Measurements from ENCODE around the gene DET1.

The DET1 gene

DNA sequence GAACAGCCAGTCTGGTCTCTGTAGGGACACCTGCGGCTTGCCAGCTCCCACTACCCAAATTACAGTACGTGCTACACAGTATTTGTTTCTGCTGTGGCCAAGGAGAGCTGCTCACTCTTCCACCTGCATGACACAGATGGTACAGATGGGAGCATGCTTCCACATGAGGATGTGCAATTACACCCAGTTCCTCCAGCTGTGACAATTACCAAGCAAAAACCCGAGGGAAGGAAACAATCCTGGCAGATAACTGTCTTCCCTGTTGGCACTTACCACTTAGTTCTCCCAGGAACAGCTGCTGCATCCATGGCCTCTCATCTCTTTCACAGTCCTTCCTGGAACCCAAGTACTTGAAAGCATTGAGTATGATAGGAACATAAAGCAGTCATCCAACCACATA, 34.4 kb downstream of the DET1 start:
- TF ChIP-seq, protein P1, sequence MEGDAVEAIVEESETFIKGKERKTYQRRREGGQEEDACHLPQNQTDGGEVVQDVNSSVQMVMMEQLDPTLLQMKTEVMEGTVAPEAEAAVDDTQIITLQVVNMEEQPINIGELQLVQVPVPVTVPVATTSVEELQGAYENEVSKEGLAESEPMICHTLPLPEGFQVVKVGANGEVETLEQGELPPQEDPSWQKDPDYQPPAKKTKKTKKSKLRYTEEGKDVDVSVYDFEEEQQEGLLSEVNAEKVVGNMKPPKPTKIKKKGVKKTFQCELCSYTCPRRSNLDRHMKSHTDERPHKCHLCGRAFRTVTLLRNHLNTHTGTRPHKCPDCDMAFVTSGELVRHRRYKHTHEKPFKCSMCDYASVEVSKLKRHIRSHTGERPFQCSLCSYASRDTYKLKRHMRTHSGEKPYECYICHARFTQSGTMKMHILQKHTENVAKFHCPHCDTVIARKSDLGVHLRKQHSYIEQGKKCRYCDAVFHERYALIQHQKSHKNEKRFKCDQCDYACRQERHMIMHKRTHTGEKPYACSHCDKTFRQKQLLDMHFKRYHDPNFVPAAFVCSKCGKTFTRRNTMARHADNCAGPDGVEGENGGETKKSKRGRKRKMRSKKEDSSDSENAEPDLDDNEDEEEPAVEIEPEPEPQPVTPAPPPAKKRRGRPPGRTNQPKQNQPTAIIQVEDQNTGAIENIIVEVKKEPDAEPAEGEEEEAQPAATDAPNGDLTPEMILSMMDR (IDR thresholded peaks at IDR 0.05; ENCODE audit: low read depth, low read length) = no peak
- H3K4me3 ChIP-seq (ENCODE audit: low read depth, low read length) = no peak overlapping the region
- DNase-seq (ENCODE audit: low read depth, low spot score) = no peak
- in situ Hi-C loops (cut with HindIII; ENCODE audit: low sequenced_read_pairs) = no loop called here

DNA sequence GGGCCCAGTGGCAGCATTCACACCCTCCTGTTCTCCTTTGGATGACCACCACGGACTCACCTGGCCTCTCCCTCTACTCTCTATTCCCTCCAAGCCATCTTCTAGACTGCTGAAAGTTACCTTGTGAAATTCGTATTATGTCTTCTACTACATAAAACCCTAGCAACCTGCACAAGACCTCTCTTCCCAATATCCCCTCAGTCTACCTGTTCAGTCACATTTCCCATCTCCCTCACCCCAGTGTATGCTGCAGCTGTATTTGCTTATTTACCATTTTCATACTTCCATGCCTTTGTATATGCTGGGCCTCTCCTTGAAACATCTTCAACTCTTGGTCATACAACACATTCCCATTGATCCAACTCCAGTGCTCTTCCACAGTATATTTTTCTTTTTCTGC, 35.3 kb downstream of the DET1 start:
- in situ Hi-C loops (cut with HindIII; ENCODE audit: low sequenced_read_pairs) = no loop called here
- no peak for DNase-seq (ENCODE audit: low read depth, low spot score)
- TF ChIP-seq, protein P1 (IDR thresholded peaks at IDR 0.05; ENCODE audit: low read depth, low read length) = no peak
- no peak overlapping the region for H3K4me3 ChIP-seq (ENCODE audit: low read depth, low read length)

DNA sequence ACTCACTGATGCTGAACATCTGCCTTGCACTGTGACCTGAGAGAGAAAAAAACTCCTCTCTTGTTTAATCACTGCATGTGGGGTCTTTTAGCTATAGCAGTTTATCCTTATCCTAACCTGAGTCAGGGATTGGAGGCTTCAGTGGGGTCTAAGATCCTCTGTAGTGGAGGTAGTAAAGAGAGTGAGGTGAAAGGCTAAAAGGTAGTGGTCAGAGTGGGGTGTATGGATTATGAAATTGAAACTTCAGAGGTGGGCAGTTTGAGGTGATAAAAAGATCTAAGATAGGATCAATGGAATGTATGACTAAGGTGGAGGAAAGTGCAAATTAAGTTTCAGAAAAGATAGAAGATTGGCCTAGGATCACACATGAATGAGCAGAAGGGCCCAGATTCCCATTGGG, 36.5 kb downstream of the DET1 start:
- TF ChIP-seq, protein P1 (IDR thresholded peaks at IDR 0.05; ENCODE audit: low read depth, low read length) = no peak
- in situ Hi-C loops (cut with HindIII; ENCODE audit: low sequenced_read_pairs) = no loop called here
- H3K4me3 ChIP-seq (ENCODE audit: low read depth, low read length) = no peak overlapping the region
- DNase-seq (ENCODE audit: low read depth, low spot score) = no peak

DNA sequence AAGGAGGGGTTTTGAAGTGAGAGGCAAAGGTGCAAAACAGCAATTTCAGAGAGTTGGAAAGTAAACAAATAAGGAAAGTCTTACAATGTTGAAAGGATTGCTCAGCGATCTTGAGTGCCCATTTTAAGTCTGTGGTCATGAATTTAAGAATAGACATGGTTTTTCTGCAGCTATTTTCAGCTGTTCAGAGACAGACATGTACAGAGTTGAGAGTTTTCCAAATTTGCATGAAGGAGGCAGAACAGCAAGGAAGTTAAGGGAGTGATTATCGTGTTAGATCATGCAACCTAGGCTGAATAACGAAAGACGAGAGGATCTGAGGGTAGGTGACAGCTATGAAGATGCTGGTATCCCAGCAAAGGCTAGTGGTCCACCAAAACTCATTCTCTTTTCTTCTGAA, 37.2 kb downstream of the DET1 start:
- no peak for DNase-seq (ENCODE audit: low read depth, low spot score)
- in situ Hi-C loops (cut with HindIII; ENCODE audit: low sequenced_read_pairs) = no loop called here
- no peak overlapping the region for H3K4me3 ChIP-seq (ENCODE audit: low read depth, low read length)
- TF ChIP-seq, protein P1 (IDR thresholded peaks at IDR 0.05; ENCODE audit: low read depth, low read length) = no peak

DNA sequence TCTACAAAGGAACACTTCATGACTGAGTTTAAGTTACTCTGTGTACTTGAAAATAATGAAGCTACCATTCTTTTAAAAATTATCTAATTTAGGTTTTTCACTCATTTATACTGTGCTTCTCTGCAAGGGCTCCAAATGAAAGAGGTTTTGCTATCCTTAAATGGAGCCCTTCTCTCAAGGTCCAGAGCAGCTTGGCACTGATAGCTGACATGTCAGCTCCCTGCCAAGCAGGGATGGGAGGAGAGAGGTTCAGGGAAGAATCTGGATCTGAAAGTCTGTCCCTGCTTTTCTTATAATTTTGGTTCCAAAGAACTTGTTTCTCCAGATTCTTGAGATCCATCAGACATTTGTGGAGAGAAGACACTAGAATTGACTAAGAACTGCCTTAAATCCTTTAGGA, 39.9 kb downstream of the DET1 start:
- H3K4me3 ChIP-seq (ENCODE audit: low read depth, low read length) = no peak overlapping the region
- no peak for DNase-seq (ENCODE audit: low read depth, low spot score)
- TF ChIP-seq, protein P1 (IDR thresholded peaks at IDR 0.05; ENCODE audit: low read depth, low read length) = no peak
- in situ Hi-C loops (cut with HindIII; ENCODE audit: low sequenced_read_pairs) = no loop called here

DNA sequence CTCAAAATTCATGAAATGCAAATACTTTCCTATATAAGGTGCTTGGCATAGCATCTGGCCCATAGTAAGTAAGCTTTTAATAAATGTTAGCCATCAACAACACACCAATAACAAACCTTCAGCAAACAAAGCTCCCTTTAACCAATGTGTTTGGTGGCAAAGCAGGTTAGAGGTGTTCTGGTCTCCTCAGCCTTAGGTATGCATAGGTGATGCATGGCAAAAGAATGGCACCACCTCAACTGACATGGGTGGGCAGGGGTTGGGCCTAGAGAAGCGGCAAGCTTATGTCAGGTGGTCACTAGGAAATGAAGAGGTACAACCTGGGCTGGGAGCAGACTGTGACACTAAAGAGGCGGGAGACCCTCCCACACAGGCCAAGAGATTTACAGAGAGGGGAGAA, 40.8 kb downstream of the DET1 start:
- TF ChIP-seq, protein P1 (IDR thresholded peaks at IDR 0.05; ENCODE audit: low read depth, low read length) = no peak
- no peak for DNase-seq (ENCODE audit: low read depth, low spot score)
- in situ Hi-C loops (cut with HindIII; ENCODE audit: low sequenced_read_pairs) = no loop called here
- H3K4me3 ChIP-seq (ENCODE audit: low read depth, low read length) = no peak overlapping the region

DNA sequence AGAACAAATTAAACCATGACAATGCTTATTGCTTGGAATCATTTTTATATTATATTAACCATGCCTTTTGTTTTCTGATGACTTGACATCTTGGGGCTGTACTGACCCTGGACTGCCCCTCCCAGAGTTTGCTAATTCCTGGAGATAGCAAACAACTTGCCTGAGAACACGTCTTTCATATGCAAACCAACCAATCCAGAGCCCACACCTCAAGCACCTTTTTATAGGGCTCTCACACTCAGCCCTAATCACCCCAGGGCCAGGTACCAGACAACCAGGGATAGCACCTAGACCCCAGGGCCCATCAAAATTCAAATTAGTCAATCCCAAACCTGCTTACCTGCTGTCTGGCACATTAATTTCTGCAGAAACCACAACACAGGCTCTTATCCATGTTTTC, 42.0 kb downstream of the DET1 start:
- in situ Hi-C loops (cut with HindIII; ENCODE audit: low sequenced_read_pairs) = no loop called here
- H3K4me3 ChIP-seq (ENCODE audit: low read depth, low read length) = no peak overlapping the region
- TF ChIP-seq, protein P1 (IDR thresholded peaks at IDR 0.05; ENCODE audit: low read depth, low read length) = no peak
- DNase-seq (ENCODE audit: low read depth, low spot score) = no peak

Measured in astrocyte of the spinal cord (primary cell).